Renal cortex interstitium (tissue), 11 donors: Measurements from ENCODE around the gene NPFF. TPM values are rescaled to one million over a fixed set of nuclear protein-coding genes. Genes with fewer than 3 reads are reported as not detected.

Source experiments
- DNase-seq, 11 donors: peaks; one replicate each; pipeline ENCODE4 v3.0.0-alpha.2; 2013; ENCODE audit warnings: low read depth in 9 of 11, low spot score in 4 of 11; ENCODE audit errors: extremely low read depth in 1 of 11
- polyA plus RNA-seq, 3 donors: library from polyadenylated mRNA; unstranded; fragments of 120-200 nt; gene quantifications; one replicate each; pipeline ENCODE4 v1.2.1, GENCODE V29; 2013; ENCODE audit not compliant: insufficient read length in 3 of 3

NPFF gene
- polyA plus RNA-seq, 3 donors: 0.47 to 1.00 (median 0.81) TPM

DNA sequence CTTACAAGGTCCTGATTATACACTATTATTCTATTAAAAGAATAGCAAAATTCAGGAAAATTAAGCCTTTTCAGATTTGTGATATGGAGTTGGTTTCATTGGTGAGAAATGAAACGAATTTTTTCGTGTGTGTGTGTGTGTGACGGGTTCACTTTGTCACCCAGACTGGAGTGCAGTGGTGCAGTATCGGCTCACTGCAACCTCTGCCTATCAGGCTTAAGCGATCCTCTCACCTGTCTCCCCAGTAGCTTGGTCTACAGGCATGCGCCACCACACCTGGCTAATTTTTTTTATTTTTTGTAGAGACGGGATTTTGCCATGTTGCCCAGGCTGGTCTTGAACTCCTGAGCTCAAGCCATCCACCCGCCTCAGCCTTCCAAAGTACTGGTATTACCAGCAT, 45.7 kb downstream of the NPFF start:
- DNase-seq: no peak

GRCh38 chr12:53461059-53461458, 46.2 kb downstream of the NPFF start:
- no peak for DNase-seq

- no peak for DNase-seq
These were observed 48.2 kb downstream of the NPFF start for GRCh38 chr12:53459097-53459496.

Other genes starting within 250 kb of the NPFF start
- 10 to 100 TPM; 11.6 to 13.0 (median 12.5) TPM for gene ESPL1, start 239.2 kb downstream of the NPFF start, polyA plus RNA-seq
- 100 to 1,000 TPM; 594 to 736 (median 735) TPM for gene PFDN5, start 211.9 kb downstream of the NPFF start, polyA plus RNA-seq
- 10 to 100 TPM; 45.0 to 57.6 (median 53.7) TPM for gene MYG1, start 207.8 kb downstream of the NPFF start, polyA plus RNA-seq
- 10 to 100 TPM; 78.6 to 96.1 (median 82.0) TPM for gene AAAS, start 185.9 kb downstream of the NPFF start, polyA plus RNA-seq
- gene SP7, start 171.1 kb downstream of the NPFF start, polyA plus RNA-seq: under 1 TPM in 2 of 3 donors, not detected in 1; 0.20 to 0.23 TPM
- gene SP1, start 127.3 kb downstream of the NPFF start, polyA plus RNA-seq: 10 to 100 TPM; 74.4 to 86.0 (median 83.6) TPM
- gene AMHR2, start 83.6 kb downstream of the NPFF start, polyA plus RNA-seq: under 1 TPM; 0.26 to 0.30 (median 0.29) TPM
- gene PRR13, start 65.8 kb downstream of the NPFF start, polyA plus RNA-seq: 100 to 1,000 TPM; 164 to 186 (median 169) TPM
- 1,000 to 10,000 TPM; 1,105 to 1,163 (median 1,124) TPM for gene PCBP2, start 55.4 kb downstream of the NPFF start, polyA plus RNA-seq
- gene MAP3K12, start 8.0 kb downstream of the NPFF start, polyA plus RNA-seq: 10 to 100 TPM; 25.6 to 42.5 (median 26.1) TPM
- 10 to 100 TPM; 43.4 to 54.1 (median 49.4) TPM for gene TARBP2, start 6.2 kb downstream of the NPFF start, polyA plus RNA-seq
- gene ATF7, start 118.9 kb upstream of the NPFF start, polyA plus RNA-seq: 10 to 100 TPM; 41.3 to 43.9 (median 43.6) TPM
- 100 to 1,000 TPM; 598 to 641 (median 611) TPM for gene ATP5MC2, start 168.6 kb upstream of the NPFF start, polyA plus RNA-seq
- gene CALCOCO1, start 220.0 kb upstream of the NPFF start, polyA plus RNA-seq: 100 to 1,000 TPM; 118 to 141 (median 120) TPM
- gene CISTR, start 244.5 kb upstream of the NPFF start, polyA plus RNA-seq: under 1 TPM in 1 of 3 donors, not detected in 2; 0.35 TPM